SIG-M5 treated with dmso at 0.1 percent for 504 hours (cell line): ENCODE results near the gene PEPD.

Experiments
- DNase-seq: peaks from one replicate; lab custom pipeline; 2025; ENCODE audit not compliant: unreplicated experiment; lab: John Stamatoyannopoulos, UW

PEPD gene

DNA sequence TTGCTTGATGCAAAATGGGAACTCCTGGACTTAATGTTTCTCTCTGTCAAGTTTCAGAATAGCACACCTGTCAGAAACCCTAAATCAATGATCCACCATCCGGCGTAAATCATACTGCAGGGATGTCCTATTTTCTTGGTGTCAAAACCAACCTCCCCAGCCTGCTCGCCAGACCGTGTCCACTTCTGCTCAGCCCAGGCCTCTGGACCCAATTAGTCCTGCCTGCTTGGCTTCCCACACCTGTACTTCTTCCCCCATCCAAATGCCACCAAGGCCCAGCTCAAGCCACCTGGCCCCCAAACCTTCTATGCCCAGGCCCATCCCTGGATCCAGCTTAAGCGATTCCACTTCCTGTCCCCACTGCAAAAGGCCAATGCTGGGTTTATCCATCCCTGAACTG is 25.1 kb upstream of the PEPD start:
- DNase-seq, result no peak

DNA sequence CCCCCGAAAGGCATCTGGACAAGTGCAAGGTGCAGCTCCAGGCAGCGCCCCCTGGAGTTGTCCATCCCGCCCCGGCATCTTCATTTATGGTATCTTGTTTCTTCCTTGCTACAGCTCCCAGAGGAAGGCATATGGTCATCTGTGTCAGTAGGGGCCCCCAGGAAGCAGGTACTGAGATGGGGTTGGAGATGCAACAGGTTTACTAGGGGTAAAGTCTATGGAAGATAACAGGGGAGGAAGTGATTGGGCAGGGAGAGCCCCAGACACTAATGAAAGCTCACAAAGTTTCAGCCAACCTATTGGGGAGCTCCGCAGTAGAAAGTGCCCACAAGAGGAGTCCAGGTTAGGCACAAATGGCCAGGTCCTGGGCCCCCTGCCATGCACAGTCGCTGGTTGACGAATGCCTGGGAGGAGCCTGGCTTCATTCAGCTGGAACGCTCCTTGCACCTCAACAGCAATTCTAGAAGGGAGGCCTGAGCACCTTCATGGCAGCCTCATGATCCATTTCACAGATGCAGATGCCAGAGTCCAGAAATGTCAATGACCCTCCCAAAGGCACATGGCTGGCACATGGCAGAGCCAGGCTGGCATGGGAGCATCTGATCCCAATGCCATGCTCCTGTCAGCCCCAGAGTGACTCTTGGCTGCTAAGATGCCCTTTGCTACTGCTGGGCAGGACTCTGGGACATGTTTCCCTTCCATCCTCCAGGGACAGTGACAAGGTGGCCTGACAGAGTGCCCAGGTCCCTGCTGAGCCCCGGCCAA is 23.8 kb upstream of the PEPD start:
- no peak for DNase-seq

DNA sequence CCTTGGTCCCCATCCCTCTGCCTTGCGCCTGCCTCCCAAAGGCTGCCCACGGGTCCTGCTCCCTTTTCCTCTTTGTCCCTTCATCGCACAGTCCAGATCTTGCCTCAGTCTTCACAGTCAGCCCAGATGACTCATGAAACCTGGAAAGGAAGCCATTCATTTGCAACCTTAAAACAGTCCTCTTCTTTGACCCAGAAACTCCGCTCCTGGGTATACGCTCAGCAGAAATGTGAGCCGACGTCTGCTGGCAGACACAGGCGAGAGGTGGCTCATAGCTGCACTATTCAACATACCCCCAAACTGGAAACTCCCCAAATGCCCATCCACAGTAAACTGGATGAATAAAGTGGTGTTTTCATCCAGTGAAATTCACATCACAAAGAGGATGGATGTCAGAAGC is 13.6 kb upstream of the PEPD start:
- DNase-seq, result no peak

DNA sequence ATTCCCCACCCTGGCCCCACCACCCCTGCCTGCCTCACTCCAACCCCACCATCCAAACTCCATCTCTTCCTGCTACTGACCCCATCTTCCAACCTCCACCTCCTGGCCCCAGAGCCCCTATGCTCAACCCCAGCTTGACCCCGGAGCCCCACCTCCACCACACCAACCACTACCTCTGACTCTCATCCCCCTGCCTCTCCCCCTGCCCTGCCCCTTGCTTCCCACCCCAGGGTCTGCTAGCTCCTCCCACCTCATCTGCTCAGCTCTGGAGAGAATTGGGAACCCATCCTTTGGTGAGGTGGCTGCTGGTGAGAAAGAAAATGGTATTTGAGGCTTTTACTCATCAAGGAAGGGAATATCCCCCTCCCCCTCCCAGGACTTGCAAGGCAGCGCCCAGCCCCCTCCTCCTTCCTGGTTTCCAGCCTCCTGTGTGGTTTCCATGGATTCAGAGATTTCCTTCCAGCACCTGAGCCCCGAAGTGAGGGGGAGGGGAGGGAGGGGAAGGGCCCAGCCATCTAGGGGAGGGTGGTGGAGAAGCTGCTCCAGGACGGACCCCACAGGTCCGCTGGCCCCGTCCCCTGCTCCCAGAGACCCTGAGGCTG is 11.4 kb upstream of the PEPD start:
- DNase-seq, result no peak

DNA sequence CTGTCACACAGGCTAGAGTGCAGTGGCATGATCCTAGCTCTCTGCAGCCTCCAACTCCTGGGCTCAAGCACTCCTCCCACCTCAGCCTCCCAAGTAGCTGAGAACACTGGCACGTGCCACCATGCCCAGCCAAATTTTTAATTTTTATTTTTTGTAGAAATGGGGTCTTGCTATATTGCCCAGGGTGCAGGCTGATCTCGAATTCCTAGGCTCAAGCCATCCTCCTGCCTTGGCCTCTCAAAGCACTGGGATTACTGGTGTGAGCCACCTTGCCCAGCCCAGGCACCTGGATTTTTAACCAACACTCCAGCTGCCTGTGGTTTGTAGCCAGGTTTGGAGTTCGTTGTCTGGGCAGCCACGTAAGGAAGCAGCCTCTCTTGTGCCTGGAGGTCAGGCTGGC is 9.3 kb upstream of the PEPD start:
- no peak for DNase-seq

DNA sequence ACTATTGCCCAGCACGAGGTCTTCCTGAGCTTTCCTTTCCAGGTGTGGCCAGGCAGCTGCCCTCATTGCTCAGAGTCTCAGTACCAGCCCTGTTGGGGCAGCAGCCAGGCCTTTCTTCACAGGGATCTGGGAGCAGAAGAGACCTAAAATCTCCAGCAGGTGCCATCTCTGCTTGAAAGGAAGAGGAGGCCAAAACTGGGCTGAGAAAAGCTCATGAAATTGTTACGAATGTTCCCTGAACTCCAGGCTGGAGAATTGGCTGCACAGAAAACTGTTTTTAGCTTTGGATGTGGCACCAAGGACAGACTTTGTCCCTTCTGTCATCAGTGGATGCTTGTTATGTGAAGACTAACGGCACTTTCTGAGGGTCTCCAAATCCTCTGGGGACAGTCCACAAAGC is 8.7 kb upstream of the PEPD start:
- DNase-seq, result no peak

DNA sequence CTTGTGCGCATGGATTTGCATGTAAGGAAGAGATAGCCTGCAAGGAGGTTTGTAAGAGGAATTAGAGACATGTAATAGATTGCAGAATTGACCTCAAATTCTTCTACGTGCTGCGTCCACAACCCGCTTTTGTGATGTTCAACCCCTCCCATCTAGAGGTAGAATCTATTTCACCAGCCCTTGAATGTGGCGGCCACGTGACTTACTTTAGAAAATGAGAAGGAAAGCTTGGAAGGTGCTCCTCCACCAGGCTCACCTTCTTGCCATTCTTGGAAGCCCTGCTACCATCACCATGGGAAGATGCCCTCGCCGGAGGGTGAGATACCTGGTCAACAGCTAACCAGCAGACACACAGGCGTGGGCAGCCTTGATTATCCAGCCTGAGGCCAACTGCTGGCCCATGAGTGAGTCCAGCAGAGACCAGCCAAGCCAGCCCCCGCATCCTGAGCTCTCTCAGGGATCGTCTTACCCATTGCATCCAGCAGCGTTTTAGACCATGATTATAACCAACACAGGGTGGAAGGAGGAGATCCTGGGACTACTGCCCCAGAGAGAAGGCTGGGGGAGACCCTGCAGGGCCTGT is 7.6 kb upstream of the PEPD start:
- no peak for DNase-seq

DNA sequence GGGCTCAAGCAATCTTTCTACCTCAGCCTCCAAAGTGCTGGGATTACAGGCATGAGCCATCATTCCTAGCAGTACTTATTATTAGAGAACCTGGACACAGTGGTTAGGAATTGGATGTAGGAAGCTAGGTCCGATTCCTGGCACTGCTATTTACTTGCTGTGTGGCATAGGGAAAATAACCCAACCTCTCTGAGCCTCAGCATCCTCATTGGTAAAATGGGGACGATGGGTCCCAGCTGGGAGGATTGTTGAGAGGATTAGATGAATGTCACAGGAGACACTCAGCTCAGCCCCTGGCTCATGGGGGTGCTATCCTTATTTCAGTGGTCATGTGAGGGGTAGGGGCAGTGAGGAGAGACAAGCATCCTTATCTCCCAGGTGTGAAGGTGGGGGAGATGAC is 6.8 kb upstream of the PEPD start:
- DNase-seq, result no peak

DNA sequence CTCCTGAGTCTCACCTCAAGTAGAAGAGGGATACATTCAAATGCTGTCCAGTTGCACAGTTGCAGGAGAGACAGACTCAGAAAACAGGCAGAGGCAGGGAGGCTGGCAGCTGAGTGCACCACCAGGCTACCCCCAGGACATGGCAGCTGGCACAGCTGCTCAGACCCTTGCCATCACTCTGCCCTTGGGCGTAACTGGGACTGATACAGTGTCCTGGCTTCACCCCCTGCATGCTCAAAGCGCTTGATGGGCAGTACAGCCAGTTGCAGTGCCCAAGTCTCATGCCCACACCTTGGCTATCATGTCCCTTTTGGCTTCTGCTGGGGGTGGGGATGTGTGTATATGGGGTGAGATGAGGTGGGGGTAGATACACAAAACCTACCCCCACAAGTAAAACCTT is 5.5 kb upstream of the PEPD start:
- no peak for DNase-seq

DNA sequence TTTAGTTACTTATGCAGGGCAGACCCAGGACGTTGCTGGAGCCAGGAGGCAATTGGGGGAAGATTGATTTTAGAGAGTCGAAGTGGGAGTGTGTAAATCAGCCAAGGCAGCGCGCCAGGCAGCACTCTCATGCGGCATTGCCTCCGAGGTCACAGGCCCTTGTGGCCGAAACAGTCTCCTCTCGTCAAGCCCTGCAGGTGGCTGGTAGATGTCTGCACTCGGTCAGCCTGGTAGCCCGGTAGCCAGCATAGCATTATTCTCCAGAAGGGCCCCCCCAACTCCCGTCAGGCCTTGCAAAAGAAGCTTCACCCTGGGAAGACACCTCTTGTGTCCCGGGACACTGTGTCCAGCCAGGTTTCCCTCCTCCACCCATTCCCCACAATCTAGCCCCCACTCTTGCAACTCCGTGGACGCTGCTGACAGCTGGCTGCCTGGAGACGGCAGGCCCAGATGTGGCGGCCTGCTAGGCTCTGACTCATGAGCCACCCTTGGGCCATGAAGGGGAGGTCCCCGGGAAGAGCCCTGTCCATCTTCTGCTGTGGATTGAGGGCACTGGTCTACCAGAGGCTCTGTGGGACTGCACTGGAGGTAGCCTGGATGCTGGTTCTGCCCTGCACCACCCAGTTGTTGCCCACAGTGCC is 2.6 kb upstream of the PEPD start:
- no peak for DNase-seq

DNA sequence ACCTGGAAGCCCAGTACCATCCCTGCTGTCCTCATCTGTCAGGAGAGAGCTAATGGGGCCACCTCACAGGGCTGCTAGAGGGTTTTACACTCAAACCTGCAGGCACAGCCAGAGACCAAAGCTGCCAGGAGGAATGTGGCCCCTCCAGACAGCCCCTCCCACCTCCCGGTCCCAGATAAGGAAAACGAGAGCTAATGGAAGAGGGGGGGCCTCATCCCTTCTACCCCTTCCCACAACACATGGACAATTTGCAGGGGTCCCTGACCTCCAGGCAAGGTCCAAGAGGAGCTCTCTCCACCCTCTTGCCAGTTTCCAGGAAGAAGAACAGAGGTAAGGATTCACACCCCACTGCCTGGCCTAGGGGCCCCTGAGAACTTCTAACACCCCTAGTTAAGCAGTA is 1.6 kb upstream of the PEPD start:
- no peak for DNase-seq

DNA sequence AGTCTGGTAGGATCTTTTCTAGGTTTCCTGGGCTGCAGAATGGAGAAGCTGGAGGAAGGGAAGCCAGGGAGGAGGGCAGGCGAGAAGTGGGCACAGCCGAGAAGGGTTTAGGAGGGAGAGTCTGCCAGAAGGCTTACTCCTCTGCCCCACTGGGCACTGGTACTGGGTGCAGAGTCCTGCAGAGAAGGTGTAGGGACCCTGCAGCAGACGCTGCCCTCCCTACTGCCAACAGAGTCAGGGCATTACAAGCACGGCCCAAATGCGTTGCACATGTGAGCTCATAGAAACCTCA is 726 bp upstream of the PEPD start:
- no peak for DNase-seq

DNA sequence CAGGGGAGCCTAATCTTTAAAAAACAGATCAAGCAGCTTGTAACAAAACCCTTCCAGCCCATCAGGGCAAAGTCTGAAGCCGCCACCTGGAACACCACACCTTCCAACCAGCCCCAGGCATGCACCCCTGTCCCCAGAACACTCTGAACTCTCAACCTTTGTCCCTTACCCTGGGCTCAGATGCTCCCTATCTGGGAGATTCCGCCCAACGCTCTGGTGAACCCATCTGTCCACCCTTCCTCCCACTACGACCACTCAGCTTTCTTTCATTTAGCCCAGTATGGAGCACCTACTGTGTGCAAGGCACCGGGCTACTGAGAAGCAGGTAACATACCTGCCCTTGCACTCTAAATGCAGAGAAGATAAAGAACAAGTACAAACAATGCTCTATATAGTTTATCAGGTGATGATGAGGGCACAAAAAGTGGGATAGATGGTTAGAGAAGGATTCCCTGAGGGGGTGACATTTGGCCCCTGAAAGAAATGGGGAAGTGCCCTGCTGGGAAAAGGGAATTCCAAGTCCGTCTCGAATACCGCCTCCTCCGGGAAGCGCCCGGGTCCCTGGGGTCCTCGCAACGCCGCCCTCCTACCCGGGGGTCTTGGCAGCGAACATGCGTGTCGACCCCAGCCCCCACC is 629 bp downstream of the PEPD start:
- no peak for DNase-seq

DNA sequence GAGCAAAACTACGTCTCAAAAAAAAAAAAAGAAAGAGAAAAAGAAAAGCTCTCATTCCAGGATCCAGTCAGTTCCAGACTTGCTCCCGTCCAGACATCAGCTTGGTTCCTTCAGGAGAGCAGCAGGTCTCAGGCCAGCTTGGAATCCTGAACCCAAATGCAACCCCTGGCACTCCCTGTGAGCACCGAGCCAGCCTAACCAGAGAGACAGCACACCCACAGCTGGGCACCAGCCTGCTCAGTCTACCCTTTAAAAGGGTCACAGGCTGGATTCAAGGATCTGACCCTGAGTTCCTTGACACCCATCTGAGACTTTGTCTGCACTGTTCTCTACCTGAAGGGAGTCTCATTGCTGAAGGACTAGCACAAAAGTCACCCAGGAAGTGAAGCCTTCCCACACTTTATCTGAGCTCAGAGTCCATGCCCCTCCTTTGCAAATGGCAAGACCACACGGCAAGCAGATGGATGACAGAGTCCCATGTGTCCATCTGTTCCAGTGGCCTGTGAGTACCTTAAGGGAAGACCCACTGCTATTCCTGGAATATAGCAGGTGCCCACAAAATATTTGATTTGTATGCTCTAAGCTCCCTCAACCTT is 1.4 kb downstream of the PEPD start:
- no peak for DNase-seq

DNA sequence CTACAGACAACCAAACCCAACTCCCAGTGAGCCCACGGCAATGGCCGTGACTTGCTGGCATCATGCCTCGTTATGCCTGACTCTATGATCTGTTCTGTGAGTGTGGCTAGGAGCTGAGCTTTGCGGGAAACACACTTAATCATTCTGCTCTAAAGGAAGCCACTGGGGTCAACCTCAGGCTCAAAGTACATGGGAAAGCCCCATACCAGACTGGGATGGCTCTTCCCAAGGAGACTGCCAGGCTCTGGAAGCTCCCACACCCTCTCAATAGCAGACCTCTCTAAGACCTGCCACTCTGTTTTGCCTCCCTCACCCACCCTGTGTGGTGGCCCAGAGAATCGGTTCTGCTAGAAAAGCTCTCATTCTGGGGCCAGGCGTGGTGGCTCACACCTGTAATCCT is 2.2 kb downstream of the PEPD start:
- no peak for DNase-seq

DNA sequence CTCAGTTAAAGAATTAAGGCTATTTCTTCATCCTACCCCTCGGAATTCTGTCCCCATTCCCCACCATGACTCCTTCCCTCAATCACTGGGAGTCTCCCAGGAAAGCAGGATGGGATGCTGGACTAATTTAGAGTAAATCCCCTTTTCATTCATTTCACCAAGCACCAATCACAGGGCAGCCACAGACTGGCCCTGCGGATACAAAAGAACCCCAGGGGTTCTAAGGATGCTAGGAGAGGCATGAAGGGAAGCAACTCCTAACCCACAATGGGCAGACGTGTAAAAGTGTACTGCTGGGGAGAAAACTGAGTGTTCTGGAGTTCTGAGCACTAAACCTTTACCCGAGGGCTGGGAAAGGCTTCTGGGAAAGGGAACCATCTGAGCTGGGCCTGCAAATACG is 3.0 kb downstream of the PEPD start:
- no peak for DNase-seq

DNA sequence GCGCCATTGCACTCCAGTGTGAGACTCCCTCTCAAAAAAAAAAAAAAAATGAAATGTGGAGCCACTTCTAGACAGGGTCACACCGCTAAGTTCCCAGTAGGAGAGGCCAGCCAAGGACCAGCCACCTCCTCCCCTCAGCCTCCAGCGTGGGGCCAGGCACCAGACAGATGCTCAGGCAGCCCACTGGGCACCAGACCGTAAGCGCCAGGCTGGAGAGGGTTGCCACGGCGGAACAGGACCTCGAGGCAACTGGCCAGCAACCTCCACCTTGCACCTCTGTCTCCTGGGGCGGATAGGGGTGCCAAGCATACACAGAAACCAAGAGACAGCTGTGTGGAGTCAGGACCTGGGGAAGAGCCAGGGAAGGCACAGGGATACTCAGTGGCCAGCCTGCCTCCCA is 3.7 kb downstream of the PEPD start:
- no peak for DNase-seq

DNA sequence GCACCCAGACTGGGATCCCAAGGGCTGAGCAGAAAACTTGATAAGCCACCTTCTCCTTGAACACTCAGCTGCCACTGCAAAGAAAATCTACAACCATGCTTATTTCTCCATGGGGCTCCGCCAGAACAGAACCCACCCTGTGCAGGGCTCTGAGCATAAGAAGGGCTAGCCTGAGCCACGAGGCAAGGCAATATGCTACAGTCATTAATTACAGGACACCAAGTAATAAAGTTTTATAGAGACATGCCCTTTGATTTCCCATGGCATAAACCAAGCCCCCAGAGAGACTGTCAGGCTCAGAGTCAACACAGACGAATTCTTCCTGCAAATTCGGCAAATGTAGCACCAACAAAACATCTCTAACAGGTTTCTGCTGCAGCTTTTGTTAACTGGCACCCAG is 5.7 kb downstream of the PEPD start:
- DNase-seq, result no peak

DNA sequence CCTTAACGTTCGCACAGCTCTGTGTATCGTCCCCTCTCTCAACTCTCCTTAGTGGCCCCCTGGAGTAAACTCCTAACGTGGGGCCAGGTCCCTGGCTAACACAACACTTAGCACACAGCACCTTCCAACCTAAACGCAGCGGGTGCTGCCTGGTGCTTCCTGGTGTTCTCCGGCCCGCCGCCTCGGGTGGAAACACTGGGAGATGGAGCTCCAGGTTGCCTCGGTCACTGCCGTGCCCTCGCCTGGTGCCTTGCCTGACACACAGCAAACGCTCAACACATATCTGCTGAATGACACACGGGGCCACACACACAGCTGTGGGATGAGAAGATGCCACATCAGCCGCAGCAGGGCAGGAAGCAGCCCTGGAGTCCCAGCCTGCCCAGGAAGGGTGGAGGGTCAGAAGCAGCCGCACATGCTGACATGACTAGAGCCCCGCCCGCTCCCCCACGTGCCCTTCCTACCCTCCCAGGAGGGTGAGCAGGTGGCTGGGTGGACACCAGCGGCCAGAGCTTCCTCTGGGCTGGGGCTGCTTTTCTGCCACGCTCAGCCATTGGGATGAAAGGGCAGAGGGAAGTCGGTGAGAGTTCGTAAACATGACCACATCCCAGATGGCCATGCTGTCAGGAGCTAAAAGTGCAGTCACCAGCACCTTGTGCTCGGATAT is 6.6 kb downstream of the PEPD start:
- DNase-seq, result no peak

DNA sequence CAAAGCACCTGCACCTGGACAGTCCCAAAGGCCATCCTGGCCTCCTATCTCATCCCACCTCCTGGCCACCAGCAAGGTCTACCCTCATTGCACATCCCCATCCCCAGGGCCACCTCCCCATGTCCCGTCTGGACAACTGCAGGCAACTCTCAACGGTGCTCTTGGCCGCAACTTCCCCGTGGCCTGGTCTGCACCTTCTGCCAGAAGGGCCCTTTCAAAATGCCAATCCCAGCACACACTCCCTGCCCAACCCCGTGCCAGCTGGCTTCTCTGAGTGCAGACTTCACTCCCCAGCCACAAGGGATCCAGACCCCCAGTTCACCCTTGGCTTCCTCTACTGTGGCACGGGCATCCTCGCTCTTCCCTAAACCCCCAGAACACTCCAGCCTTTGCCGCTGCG is 8.2 kb downstream of the PEPD start:
- no peak for DNase-seq

DNA sequence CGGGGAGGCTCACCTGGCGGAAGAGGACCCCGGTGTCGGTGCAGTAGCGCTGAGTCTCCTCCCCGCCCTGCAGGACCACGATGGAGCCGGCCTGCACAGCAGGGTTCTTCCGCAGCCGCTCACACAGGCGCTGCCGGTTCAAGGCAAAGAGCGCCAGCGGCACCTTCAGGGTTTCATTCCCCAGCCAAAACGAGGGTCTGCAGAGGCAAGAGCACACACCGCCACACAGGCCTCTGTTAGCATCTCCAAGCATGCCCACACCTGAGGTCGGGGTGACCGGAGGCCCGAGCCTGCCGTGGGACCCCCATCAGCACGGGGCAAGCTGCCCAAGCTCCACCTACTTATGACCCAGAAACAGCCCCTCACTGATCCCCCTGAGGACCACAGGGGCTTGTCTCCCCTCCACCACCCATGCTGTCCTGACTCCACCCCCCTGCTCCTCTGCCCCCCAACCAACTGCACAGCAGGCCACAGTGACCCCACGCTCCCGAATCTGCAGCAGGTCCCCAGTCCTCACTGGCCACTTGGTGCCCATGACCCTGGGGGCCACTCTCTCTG is 8.9 kb downstream of the PEPD start:
- no peak for DNase-seq
